Measurements from ENCODE around the gene POLDIP3. TPM values are rescaled to one million over a fixed set of nuclear protein-coding genes. Genes with fewer than 3 reads are reported as not detected.
"Not testable (repeated sequence)": the region's sequence is repeated elsewhere in the genome, so short reads cannot be mapped to it uniquely, and the experiment has no call there.

The POLDIP3 gene
- total RNA-seq, 4 donors from 2014 or later = 32.4 to 61.1 (median 45.7) TPM

- H3K4me1 ChIP-seq; H3K27ac ChIP-seq; H3K27me3 ChIP-seq; H3K4me3 ChIP-seq; H3K9me3 ChIP-seq; DNase-seq (ENCODE audit: low spot score in 2 of 2): not testable (repeated sequence)
- peaks cover 47% of the 10 kb centered on the region for H3K36me3 ChIP-seq
- 73% methylated on average over 8 of the region's 9 CpGs for WGBS
These were observed 44.1 kb downstream of the POLDIP3 start for GRCh38 chr22:42570580-42570979.

GRCh38 chr22:42567950-42568349 is 46.7 kb downstream of the POLDIP3 start:
- not testable (repeated sequence) for H3K4me3 ChIP-seq; H3K27ac ChIP-seq; H3K4me1 ChIP-seq; H3K9me3 ChIP-seq; H3K27me3 ChIP-seq; DNase-seq (ENCODE audit: low spot score in 2 of 2)
- 91% methylated on average over 4 of the region's 6 CpGs for WGBS
- H3K36me3 ChIP-seq = peaks cover 31% of the 10 kb centered on the region

GRCh38 chr22:42565956-42566355 is 48.7 kb downstream of the POLDIP3 start:
- DNase-seq (ENCODE audit: low spot score in 2 of 2) = no peak
- 97% methylated on average over 7 of the region's 12 CpGs for WGBS
- TF ChIP-seq EP300 (IDR thresholded peaks at IDR 0.05) (no peak), POLR2A (IDR thresholded peaks at IDR 0.05) (no peak)
- Histone ChIP-seq H3K36me3 (peaks cover 11% of the 10 kb centered on the region), H3K4me3 (no peak overlapping the region), H3K27ac (no peak overlapping the region), H3K27me3 (no peaks in the 10 kb centered on the region), H3K9me3 (no peaks in the 10 kb centered on the region), H3K4me1 (no peaks in the 10 kb centered on the region)

DNA sequence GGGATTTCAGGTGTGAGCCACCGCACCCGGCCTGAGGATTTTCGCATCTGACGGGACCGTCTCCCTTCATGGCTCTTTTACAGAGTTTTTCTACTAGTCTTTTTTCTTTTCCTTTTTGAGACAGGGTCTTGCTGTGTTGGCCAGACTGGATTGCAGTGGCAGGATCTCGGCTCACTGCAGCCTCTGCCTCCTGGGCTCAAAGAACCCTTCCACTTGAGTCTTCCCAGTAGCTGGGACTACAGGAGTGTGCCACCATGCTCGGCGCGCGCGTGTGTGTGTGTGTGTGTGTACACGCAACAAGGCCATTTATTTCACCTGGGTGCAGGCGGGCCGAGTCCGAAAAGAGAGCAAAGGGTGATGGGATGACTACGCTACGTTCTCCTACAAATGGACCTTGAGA is 50.0 kb downstream of the POLDIP3 start:
- no peak for DNase-seq (ENCODE audit: low spot score in 2 of 2)
- Histone ChIP-seq H3K4me3 (no peak overlapping the region), H3K9me3 (no peaks in the 10 kb centered on the region), H3K36me3 (peaks cover 7% of the 10 kb centered on the region), H3K27me3 (no peaks in the 10 kb centered on the region), H3K27ac (no peak overlapping the region), H3K4me1 (no peaks in the 10 kb centered on the region)
- 98% methylated on average over 17 of the region's 17 CpGs for WGBS
- TF ChIP-seq EP300 (IDR thresholded peaks at IDR 0.05) = no peak
- TF ChIP-seq, protein P1, sequence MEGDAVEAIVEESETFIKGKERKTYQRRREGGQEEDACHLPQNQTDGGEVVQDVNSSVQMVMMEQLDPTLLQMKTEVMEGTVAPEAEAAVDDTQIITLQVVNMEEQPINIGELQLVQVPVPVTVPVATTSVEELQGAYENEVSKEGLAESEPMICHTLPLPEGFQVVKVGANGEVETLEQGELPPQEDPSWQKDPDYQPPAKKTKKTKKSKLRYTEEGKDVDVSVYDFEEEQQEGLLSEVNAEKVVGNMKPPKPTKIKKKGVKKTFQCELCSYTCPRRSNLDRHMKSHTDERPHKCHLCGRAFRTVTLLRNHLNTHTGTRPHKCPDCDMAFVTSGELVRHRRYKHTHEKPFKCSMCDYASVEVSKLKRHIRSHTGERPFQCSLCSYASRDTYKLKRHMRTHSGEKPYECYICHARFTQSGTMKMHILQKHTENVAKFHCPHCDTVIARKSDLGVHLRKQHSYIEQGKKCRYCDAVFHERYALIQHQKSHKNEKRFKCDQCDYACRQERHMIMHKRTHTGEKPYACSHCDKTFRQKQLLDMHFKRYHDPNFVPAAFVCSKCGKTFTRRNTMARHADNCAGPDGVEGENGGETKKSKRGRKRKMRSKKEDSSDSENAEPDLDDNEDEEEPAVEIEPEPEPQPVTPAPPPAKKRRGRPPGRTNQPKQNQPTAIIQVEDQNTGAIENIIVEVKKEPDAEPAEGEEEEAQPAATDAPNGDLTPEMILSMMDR (IDR thresholded peaks at IDR 0.05) = no peak
- TF ChIP-seq POLR2A (IDR thresholded peaks at IDR 0.05) = no peak
- no peak for TF ChIP-seq POLR2AphosphoS5 (IDR thresholded peaks at IDR 0.05)

- H3K27me3 ChIP-seq; H3K4me3 ChIP-seq; H3K36me3 ChIP-seq; H3K4me1 ChIP-seq; H3K27ac ChIP-seq; H3K9me3 ChIP-seq; DNase-seq (ENCODE audit: low spot score in 2 of 2): not testable (repeated sequence)
- 46% methylated on average over 3 of the region's 3 CpGs for WGBS
These were observed 50.7 kb downstream of the POLDIP3 start for GRCh38 chr22:42563943-42564342.

DNA sequence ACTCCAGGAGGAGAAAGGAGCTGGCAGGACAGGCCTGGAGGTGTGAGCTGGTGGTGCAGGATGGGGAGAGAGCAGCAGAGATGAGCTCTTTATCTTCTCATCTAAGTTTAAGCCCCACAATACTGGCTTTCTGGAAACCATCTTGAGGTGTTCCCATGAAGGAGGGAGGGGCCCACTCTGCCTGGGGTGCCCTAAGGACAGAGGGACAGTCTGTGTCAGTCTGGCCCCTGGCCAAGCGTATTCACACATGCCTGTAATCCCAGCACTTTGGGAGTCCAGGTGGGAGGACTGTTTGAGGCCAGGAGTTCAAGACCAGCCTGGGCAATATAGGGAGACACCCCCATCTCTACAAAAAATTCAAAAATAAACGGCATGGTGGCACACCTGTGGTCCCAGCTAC is 52.0 kb downstream of the POLDIP3 start:
- Histone ChIP-seq H3K27me3 (no peaks in the 10 kb centered on the region), H3K4me1 (no peaks in the 10 kb centered on the region), H3K4me3 (no peak overlapping the region), H3K27ac (no peak overlapping the region), H3K36me3 (peaks cover 7% of the 10 kb centered on the region), H3K9me3 (no peaks in the 10 kb centered on the region)
- DNase-seq (ENCODE audit: low spot score in 2 of 2) = no peak
- TF ChIP-seq POLR2AphosphoS5 (IDR thresholded peaks at IDR 0.05) (no peak), EP300 (IDR thresholded peaks at IDR 0.05) (no peak), POLR2A (IDR thresholded peaks at IDR 0.05) (no peak)
- TF ChIP-seq, protein P1 (IDR thresholded peaks at IDR 0.05) = no peak
- 77% methylated on average over 2 of the region's 2 CpGs for WGBS

DNA sequence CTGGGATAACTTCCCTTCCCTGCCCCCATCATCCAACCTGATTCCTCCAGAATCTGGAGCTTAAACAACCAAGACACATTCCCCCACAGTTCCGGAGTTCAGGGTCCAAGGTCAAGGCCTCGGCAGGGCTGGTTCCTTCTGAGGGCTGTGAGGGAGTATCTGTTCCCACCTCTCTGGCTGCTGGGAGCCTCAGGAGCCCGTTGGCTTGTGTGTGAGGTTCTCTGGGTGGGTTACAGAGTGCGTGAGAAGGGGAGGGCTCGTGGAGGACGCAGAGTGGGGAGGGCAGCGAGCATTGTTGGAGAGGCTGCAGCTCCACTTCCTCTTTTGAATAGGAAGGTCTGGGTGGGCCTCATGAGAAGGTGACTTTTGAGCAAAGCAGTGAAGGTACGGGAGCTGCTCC is 52.4 kb downstream of the POLDIP3 start:
- Histone ChIP-seq H3K9me3 (no peaks in the 10 kb centered on the region), H3K4me3 (no peak overlapping the region), H3K4me1 (no peaks in the 10 kb centered on the region), H3K36me3 (peaks cover 7% of the 10 kb centered on the region), H3K27me3 (no peaks in the 10 kb centered on the region), H3K27ac (no peak overlapping the region)
- no peak for DNase-seq (ENCODE audit: low spot score in 2 of 2)
- TF ChIP-seq, protein P1 (IDR thresholded peaks at IDR 0.05) = no peak
- TF ChIP-seq POLR2AphosphoS5 (IDR thresholded peaks at IDR 0.05) (no peak), EP300 (IDR thresholded peaks at IDR 0.05) (no peak), POLR2A (IDR thresholded peaks at IDR 0.05) (no peak)
- WGBS = 74% methylated on average over 8 of the region's 8 CpGs

All from suprapubic skin (tissue), 4 donors.